ENCODE results near the gene GPR78.

The GPR78 gene

GRCh38 chr4:8594097-8595038, 14.2 kb downstream of the GPR78 start:
- H3K4me3 ChIP-seq (replicated peaks; ENCODE audit: low read depth, low read length), result no peak overlapping the region
- TF ChIP-seq CTCF (IDR thresholded peaks at IDR 0.05; ENCODE audit: low read depth, low read length, missing control alignments), result peak; percentile 64
- DNase-seq (ENCODE audit: extremely low read depth, low read depth), result peak; percentile 35

GRCh38 chr4:8595237-8596087, 15.3 kb downstream of the GPR78 start:
- H3K4me3 ChIP-seq (replicated peaks; ENCODE audit: low read depth, low read length), result no peak overlapping the region
- DNase-seq (ENCODE audit: extremely low read depth, low read depth), result no peak
- TF ChIP-seq CTCF (IDR thresholded peaks at IDR 0.05; ENCODE audit: low read depth, low read length, missing control alignments), result no peak

DNA sequence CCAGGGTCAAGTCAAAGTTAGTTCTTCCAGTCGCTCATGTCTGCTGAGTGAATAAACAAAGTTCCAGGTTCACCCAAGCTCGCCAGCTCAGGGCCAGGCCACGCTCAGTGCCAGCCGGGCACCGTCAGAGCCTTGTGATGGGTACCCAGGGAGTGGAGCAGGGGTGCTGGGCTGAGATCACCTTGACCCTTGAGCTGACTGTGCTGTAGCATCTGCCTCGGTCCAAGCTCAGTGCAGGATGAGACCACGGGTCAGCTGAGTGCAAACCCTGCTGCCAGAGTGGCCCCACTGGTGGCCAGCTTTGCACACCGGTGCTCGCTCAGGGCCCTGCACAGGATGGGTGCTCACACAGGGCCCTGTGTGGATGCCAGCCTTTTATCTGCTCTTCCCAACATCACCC, 16.7 kb downstream of the GPR78 start:
- H3K4me3 ChIP-seq (replicated peaks; ENCODE audit: low read depth, low read length), result no peak overlapping the region
- no peak for TF ChIP-seq CTCF (IDR thresholded peaks at IDR 0.05; ENCODE audit: low read depth, low read length, missing control alignments)
- no peak for DNase-seq (ENCODE audit: extremely low read depth, low read depth)

DNA sequence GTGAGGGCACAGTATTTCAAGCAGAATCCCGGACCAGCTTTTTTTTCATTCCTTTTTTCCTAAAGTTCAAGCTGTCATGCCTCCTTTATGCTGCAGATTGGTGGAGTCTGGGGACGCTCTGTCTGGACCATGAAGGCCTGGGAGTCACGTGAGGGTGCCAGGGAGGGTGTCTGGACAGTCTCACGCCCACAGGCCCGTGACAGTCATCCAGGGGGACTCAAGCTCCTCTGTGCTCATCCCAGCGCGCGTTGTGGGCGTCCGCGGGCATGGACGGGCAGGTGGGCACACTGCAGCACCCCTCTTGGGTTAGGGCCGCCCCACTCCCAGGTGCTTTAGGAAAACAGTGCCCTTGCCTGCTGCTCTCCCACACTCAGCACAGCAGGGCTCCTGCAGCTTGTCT, 17.1 kb downstream of the GPR78 start:
- DNase-seq (ENCODE audit: extremely low read depth, low read depth), result no peak
- H3K4me3 ChIP-seq (replicated peaks; ENCODE audit: low read depth, low read length), result no peak overlapping the region
- no peak for TF ChIP-seq CTCF (IDR thresholded peaks at IDR 0.05; ENCODE audit: low read depth, low read length, missing control alignments)

DNA sequence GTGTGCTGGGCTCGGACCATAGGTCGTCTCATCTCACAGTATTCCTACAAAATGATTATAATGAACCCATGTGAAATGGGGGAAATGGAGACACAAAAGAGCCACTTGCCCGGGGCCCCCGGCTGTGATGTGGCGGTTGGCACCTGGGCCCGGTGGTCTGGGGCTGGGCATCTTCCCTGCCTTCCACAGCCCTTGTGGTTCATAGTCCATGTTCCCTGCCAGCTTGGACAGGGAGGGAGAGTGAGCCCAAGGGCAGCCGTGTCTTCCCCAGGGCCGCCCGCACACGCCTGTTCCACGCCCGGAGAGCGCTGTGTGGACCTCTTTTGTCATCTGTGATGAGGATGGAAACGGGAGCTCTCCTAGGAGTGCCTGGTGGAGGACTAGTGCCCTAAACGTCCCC, 17.6 kb downstream of the GPR78 start:
- H3K4me3 ChIP-seq (replicated peaks; ENCODE audit: low read depth, low read length), result no peak overlapping the region
- DNase-seq (ENCODE audit: extremely low read depth, low read depth), result no peak
- no peak for TF ChIP-seq CTCF (IDR thresholded peaks at IDR 0.05; ENCODE audit: low read depth, low read length, missing control alignments)

DNA sequence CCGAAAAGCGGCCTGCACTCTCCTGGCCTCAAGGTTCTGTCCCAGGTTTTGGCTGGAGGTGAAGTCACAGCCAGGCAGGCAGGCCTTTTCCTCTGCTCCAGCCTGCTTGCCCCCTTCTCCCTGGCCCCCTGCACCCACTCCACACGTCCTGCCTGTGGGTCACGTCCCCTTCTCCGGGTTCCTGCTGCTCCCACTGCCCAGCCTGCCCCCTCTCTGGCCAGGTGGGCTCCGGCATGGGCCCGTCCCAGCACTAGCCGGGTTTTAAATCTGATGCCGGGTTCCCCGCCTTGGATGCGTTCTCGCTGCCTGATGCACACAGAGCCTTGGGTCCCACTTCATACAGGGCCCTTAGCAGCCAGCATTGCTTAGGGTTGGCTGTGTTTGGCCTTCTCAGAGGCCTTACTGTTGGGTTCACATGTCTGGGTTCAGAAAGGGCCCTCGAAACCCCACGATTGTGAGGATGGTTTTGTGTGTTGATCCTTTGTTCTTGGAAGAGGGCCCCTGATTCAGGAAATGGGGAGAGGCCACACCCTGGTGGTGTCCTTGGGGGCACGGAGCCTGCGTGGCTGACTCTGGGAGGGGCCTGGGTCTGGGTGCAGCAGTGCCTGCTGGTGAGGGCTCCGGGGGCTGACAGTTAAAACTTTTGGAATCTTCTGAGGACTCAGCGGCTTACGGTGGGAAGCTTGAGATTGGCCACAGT, 18.3 kb downstream of the GPR78 start:
- no peak for TF ChIP-seq CTCF (IDR thresholded peaks at IDR 0.05; ENCODE audit: low read depth, low read length, missing control alignments)
- DNase-seq (ENCODE audit: extremely low read depth, low read depth), result no peak
- H3K4me3 ChIP-seq (replicated peaks; ENCODE audit: low read depth, low read length), result no peak overlapping the region
